Measurements from ENCODE around the gene EMC6.
"Not testable (repeated sequence)": the region's sequence is repeated elsewhere in the genome, so short reads cannot be mapped to it uniquely, and the experiment has no call there.

Gene EMC6

DNA sequence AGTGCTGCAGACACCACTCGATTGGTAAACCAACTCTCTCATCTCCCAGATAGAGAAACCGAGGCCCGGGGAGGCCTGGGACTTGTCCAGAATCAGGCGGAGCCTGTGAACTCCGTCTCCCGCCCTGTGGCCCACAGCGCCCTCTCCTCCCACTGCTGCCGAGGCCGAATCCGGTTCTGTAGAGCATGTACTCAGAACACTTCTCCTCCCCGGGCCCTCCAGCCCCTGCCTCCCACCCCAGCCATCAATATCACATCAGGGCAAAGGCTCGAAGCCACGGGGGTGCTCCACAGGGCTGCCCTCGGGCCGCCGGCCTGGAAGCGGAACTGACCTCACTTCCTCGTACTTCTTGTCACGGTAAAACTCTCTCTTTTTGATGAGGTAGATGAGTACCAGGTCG is 13.0 kb downstream of the EMC6 start:
- DNase-seq (ENCODE audit: low spot score) = no peak

DNA sequence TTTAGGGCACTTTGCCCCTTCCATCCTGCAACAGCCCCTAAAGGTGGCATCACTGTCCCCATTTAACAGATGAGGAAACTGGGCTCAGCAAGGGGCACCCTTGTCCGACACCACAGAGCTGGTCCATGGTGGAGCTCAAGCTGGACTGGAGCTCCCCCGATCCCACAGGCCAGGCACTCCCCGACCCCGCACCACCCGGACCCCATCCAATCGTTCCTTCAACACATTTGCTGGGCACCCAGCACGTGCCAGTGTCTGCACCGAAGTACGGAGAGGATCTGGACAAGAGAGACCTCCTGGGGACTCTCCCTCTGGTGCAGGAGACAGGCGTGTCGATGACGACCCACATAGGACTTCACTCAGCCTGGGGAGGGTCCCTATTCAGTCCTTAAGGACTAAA is 13.4 kb downstream of the EMC6 start:
- DNase-seq (ENCODE audit: low spot score) = no peak

DNA sequence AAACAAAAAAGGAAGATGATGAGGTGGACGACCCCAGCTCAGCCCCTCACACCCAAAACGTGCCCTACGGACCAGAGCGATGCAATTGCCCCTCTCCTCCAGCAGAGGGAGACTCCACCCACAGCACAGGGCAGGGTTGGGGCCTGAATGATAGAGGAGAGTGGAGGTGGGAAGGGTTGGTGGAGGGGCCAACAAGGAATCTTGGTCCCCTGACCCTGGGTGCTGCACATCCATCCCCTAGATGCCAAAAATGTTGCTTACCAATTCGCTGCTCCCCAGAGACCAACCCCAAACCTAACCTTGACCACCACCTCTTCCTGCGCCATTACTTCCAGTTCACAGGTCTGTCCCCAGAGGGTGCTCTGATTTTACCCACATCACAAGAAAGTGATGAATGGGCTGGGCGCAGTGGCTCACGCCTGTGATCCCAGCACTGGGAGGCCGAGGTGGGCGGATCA is 14.5 kb downstream of the EMC6 start:
- peak; percentile 37 for DNase-seq (ENCODE audit: low spot score)

DNA sequence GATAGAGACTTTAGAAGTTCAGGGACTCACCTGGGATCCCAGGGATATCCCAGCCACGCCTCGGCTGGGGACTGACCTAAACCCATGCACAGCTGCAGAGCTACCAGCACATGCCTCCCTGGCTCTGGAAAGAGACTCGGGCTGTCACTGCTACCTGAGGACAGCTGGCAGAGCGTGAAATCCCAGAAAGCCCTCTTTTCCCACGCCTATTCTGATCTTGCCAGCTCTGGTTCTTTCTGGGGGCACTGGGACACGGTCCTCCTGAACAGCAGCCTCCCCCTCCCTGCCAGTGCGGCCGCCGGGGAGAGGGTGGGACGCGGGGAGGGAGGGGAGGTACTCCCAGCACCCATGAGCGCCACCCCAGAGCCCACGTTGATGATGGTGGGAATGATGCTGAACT is 16.6 kb downstream of the EMC6 start:
- no peak for DNase-seq (ENCODE audit: low spot score)

DNA sequence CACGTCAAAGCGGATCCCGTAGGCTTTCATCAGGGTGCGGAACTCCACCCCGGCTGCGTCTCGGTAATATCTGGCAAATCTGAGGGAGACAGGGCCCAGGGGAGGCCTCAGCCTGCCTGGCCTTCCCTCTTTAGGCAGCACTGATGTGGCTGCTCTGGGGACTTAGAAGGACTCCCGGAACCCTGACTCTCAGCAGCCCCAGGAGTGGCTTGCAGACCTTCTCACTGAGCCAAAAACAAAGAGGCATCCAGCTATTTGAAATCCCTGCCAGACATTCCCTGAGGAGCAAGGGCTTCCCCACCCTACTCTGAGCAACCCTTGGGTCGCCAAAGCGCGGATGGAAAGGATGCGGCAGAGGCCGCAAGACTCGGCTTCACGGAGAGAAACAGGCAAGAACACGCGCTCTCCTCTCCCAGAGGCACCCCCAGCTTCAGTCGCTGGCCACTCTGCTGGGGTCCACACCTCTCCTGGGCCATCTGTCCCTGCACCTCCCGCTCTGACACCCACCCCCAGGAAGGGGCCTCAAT is 19.5 kb downstream of the EMC6 start:
- no peak for DNase-seq (ENCODE audit: low spot score)

DNA sequence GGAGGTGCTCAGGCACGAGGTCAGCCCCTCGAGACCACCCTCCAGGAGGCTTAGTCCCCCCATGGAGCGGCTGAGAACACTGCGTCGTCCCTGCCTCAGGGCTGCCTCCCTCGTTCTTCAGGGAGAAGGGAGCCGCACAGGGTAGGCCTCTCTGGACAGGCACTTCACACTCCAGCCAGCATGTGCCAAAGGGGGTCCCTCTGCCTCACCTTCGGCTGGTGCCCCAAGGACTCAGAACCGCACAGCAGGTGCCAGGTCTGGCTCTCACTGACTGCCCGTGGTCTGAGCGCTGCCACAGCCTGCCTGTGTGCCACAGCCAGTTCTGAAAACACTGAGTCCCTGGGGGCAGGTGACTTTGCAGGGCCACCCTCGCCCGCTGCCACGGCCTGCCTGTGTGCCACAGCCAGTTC is 20.2 kb downstream of the EMC6 start:
- no peak for DNase-seq (ENCODE audit: low spot score)

DNA sequence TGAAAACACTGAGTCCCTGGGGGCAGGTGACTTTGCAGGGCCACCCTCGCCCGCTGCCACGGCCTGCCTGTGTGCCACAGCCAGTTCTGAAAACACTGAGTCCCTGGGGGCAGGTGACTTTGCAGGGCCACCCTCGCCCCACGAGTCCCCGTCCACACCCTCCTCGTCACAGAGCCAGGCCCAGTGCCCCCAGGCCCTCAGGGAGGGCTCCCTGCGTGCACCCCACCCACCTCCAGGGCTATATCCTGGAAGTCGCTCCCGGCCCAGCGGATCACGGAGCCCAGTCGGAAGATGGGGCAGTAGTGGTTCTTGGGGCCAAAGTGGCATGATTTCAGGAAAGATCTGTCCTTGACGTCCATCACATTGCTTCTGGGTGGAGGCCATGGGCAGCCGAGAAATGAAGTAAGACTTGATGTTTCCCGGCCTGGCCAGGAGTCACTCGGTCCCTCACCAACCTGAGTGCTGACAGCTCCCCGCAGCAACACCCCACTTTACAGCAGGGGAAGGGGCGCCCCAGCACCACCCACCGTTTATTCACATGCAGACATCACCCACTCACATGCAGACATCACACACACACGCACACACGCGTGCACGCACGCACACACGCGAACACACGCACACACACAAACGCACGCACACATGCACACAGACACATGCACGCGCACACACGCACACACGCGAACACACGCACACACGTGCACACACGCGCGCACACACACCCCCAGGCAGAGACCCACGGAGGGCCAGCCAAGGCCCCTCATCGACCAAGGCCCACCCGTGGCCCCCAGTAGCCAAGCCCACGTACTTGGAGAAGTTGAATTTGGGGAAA is 20.9 kb downstream of the EMC6 start:
- DNase-seq (ENCODE audit: low spot score) = no peak

DNA sequence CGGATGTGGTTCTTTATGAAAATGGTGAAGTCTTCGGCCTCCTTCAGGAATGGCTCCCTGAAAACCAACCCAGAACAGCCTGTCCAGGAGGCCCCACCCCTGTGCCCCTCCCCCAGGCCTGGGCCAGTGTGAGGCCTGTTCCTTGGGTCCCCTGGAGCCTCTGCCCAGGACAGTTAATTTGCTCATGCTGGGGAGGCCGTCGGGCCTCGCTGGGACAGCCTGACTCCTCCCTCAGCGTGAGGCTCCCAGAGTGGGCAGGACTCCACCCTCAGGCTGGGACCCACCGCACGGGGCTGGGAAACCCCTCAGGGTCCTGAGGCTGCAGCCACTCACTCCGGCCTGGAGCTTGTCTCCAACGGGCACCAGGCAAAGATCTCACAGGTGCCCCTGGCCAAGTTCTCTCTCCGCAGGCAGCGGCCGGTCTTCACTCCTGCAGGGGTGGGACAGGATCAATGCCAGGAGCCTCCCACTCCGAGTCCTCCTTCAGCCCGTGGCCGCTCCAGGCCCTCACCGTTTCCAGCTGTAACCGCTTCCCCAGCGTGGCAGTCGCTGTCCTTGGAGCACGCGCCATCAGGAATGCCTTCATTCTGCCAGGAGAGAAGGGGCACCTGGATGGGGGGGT is 21.6 kb downstream of the EMC6 start:
- DNase-seq (ENCODE audit: low spot score) = no peak

DNA sequence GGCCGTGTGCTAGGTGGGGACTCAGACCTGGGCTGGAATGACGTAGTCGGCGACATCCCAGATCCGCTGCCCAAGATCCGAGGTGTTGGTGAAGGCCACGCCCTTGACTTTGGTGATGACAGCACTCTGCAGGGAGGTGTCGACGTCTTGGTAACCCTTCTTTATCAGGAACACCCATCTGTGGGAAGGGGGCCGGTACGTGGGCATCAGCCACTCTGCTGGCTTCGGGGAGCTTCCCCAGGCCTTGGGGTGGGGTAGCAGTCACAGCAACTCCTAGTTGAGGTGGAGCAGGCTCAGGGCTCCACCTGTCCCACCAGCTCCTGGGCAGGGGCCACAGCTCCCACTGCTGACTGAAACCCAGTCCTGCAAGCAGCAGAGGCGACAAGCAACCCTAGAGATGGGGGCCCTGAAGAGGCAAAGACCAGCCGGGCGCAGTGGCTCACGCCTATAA is 23.0 kb downstream of the EMC6 start:
- DNase-seq (ENCODE audit: low spot score) = no peak

DNA sequence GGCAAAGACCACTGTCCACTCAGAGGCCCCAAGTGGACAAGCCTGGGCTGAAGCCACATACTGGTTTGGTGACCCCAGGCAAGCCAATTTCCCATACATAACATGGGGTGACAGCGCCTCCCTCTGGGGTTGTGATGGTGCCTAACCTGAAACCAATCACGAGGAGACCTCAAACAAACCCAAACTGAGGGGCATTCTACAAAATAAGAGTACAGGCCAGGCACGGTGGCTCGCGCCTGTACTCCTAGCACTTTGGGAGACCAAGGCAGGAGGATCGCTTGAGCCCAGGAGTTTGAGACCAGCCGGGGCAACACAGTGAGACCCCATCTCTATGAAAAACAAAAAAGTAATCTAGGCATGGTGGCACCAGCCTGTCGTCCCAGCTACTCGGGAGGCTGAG is 23.7 kb downstream of the EMC6 start:
- no peak for DNase-seq (ENCODE audit: low spot score)

DNA sequence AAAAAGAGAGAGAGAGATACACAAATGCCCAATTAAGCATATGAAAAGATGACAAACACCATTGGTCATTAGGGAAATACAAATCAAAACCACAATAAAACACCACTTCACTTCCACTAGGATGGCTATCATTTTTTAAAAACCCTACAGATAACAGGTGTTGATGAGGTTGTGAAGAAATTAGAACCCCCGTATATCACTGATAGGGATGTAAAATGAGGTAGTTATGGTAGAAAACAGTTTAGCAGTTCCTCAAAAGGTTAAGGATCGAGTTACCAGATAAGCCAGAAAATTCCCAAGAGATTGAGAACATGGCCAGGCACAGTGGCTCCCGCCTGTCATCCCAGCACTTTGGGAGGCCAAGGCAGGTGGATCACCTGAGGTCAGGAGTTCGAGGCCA is 24.5 kb downstream of the EMC6 start:
- no peak for DNase-seq (ENCODE audit: low spot score)

DNA sequence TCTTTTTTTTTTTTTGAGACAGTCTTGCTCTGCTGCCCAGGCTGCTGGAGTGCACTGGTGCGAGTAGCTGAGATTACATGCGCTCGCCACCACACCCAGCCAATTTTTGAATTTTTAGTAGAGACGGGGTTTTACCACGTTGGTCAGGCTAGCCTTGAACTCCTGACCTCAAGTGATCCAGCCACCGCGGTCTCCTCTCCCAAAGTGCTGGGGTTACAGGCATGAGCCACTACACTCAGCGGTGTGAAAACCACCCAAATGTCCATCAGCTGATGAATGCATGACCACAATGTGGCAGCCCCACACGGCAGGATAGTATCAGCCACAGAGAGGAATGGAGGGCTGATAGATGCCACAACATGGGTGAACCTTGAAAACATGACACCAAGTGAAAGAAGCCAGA is 25.2 kb downstream of the EMC6 start:
- peak; percentile 63 for DNase-seq (ENCODE audit: low spot score)

DNA sequence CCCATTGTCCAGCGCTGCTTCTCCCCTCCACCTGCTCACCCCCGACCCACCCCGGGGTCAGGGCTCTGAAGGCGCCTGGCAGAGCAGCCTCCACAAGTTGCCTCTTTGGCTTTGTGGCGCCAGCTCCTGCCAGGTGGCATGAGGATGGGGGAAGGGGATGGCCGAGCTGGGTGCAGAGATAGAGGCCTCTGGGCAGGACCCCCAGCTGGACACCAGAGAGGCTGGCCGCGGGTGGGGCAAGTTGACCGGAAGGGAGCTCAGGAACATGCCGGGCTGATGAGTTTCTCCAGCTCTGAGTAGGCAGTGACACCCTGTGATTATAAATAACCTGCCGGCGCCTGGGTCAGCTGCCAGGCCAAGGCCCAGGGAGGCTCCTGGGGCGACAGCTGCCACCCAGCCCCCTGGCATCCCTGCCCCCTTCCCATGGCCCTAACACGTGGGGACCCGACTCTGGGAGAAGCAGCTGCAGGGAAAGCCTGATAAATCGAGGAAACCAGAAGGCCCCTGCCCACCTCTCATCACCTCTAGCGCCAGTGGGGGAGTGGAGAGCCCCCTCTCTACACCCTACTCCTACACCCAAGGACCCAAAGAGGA is 26.6 kb downstream of the EMC6 start:
- peak; percentile 61 for DNase-seq (ENCODE audit: low spot score)

DNA sequence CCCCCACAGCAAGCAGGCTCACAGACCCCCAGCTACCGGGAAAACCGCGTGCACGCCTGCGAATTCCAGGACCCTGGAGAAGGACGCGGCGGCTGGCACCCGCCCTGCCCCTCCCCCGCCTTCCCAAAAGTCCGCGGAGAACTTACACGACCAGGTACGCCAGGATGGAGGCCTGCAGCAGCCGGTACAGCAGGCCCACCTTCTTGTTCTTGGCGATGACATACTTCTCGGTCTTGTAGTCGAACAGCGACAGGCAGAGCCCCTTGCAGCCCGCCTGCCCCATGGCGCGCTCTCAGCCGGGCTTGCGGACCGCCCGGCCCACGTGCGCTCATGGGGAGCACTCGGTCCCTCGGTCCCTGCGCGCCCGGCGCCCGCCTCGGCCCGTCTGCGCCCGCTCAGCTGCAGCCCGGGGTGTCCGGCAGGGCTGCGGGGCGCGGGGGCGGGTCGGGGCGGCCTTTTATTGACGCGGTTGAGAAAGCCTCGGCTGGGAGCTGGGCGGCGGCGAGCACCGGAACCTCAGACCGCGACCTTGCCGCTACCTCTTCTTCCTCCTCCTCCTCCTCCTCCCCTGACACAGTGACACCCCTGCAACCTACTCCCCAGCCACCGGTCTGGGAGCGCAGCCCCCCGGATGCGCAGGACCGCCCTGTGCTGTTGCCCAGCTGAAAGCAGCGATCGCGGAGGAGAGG is 27.3 kb downstream of the EMC6 start, which contains the start of gene P2RX5:
Gene P2RX5, minus strand, starts transcription at position 433 of the 689 bp plus-strand sequence. Its CDS starts 150 bp downstream, at position 283.
- peak; percentile 17 for DNase-seq (ENCODE audit: low spot score)

DNA sequence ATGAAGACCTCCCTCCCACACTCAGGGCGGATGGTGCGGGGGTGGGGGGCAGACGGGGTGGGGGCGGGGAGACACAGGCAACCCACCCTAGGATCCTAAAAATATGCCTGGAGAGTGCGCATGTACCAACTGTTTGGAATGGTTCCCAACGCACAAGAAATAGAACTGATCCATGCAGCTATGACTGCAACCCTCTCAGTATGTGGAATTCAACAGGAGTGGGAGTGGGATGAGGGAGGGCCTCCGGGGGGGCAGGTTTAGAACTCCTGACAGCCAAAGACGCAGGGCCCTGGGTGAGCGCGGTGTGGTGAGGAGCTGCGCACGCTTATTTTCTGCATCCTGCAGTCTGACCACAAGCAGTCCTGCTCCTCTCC is 28.5 kb downstream of the EMC6 start:
- no peak for DNase-seq (ENCODE audit: low spot score)

DNA sequence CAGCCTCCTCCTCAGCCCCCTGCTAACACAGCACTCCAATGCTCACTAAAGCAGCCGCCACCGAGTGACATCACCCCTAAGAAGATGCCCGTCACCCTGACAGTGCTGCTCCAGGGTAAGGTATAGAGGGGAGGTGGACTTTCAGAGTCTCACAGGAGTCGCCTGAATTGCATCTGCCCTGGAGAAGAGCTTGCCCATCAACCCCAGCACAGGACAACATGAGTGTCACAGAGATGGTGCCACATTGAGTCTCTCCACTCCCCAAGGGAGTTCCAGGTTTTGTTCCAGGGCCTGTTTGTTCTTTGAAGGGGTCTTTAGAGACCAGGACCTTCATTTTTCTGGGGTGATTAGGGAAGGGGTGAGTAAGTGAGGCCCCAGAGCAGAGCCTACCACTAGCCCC is 29.5 kb downstream of the EMC6 start:
- DNase-seq (ENCODE audit: low spot score) = no peak

DNA sequence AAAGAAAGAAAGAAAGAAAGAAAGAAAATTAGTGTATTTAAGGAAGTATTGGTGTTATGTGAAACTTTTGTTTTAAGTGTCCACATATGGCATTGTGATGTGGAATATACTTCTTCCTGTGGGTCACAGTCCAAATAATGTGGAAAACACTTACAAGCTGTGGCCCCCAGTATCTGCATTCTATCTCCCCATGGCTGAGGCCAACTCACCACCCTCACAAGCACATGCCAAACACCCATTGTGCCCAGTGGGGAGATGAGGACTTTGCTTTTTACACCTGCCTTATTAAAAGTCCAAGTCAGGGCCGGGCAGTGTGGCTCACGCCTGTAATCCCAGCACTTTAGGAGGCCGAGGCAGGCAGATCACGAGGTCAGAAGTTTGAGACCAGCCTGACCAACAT is 31.3 kb downstream of the EMC6 start:
- DNase-seq (ENCODE audit: low spot score) = no peak

DNA sequence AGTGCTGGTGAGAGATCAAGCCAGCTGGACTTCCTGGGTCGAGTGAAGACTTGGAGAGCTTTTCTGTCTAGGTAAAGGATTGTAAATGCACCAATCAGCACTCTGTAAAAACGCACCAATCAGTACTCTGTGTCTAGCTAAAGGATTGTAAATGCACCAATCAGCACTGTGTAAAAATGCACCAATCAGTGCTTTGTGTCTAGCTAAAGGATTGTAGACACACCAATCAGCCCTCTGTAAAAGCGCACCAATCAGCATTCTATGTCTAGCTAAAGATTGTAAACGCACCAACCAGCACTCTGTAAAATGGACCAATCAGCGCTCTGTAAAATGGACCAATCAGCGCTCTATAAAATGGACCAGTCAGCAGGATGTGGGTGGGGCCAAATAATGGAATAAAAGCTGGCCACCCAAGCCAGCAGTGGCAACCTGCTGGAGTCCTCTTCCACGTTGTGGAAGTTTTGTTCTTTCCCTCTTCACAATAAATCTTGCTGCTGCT is 33.5 kb downstream of the EMC6 start:
- not testable (repeated sequence) for DNase-seq (ENCODE audit: low spot score)

DNA sequence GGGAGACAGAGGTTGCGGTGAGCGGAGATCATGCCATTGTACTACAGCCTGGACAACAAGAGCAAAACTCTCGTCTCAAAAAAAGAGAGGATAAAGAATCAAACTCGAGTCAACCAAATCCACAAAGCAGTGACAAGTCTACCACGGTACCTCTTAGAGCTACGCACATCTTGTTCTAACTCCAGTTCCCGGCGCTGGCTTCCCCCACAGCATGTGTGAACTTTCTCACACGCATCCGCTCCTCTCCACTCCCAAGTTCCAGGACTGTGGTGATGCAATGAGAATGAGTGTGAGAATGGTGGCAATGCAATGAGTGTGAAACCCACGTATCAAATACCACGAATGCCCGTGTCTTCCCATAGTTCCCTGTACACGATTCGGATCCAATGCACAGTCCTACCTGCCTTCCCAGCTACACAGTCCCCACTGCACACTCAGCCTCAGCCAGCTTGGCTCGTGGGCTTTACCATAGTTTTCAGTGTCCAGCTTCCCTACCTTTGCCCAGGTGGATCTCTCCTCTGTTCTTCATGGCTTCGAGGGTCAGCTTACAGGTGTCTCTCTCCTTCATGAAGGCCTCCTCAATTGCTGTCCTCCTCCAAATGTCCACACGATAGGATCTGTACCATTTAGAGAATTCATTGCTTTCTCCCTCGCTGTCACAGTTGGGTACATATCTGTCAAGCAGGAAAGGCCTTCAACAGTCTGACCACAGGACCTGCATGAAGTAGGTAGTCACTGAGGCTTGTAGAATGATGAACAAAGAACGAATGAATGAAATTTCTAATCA is 36.5 kb downstream of the EMC6 start:
- no peak for DNase-seq (ENCODE audit: low spot score)

DNA sequence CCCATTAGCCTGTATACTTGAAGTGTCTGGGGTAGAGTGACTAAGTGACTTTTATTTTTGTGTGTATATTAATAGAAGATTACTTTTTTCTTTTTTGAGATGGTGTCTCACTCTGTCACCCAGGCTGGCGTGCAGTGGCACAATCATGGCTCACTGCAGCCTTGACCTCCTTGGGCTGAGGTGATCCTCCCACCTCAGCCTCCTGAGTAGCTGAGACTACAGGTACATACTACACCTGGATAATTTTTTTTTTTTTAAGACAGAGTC is 37.0 kb downstream of the EMC6 start:
- not testable (repeated sequence) for DNase-seq (ENCODE audit: low spot score)

DNA sequence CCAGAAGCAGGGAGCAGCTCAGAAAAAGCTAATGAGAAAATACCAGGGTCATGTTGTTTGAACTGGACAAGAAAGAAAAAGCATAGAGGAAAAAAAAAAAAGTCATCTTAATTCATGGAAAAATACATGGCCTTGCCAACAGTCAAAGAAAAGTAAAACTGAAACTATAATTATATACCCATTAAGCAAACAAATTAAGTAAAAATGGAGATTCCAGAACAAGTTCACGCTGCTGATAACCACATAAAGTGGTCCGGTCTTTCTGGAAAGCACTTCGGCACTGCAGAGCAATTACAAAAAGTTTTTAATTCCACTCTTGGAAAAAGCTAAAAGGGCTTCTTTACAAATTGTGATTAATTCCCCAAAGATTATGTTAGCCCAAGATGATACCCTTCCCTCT is 39.8 kb downstream of the EMC6 start:
- no peak for DNase-seq (ENCODE audit: low spot score)

Data from kidney tubule cell (primary cell).